Sciatic nerve (tissue), 2 donors: Measurements from ENCODE around the gene PTPRF. TPM values are rescaled to one million over a fixed set of nuclear protein-coding genes. Genes with fewer than 3 reads are reported as not detected.

Experiments
- ATAC-seq: fragments of 200-7000 bp; cut with Tn5 transposase; one replicate; pipeline ENCODE4 v1.9.1; 2020; ENCODE audit warnings: mild to moderate bottlenecking, moderate library complexity
- DNase-seq: peaks from one replicate; pipeline ENCODE4 v3.0.0-alpha.2; 2020; ENCODE audit warnings: low spot score
- intact Hi-C: fragments of 100-400 bp; cut with DNase I; formaldehyde crosslinking; loops from one replicate; pipeline ENCODE4 v1.14.2; 2022
- total RNA-seq: library from RNA; stranded (reverse); fragmentation: NEBNext Ultra II Directional; extraction: Animal tissue kit (Norgen Biotek cat#: 25700); gene quantifications from one replicate; pipeline ENCODE4 v1.2.1, GENCODE V29; 2021
- donor health status: DM: no; HTN: no; CAD: no.
- donor health status: DM: no; HTN: no; CAD: no.

The PTPRF gene
- total RNA-seq, 1 donor from 2014 or later: 180 TPM

DNA sequence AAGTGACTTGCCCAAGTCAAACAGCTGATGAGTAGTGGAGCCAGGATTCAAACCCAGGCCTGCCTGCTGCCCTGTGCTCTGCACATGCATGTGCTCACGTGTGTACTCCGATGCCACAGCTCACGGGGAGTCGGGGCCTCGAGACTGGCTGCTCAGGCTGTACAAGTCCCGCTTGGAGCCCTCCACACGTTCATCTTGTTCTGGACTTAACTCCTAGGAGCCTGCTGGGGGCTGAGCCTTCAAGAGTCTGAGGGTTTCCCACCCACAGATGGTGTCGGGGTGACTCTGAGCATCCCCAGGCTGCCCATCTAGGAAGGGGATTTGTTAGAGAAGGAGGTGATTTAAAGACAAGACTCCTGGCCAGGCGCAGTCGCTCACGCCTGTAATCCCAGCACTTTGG is 83.5 kb downstream of the PTPRF start:
- intact Hi-C loops: no loop called here
- no peak for ATAC-seq
- DNase-seq: no peak

DNA sequence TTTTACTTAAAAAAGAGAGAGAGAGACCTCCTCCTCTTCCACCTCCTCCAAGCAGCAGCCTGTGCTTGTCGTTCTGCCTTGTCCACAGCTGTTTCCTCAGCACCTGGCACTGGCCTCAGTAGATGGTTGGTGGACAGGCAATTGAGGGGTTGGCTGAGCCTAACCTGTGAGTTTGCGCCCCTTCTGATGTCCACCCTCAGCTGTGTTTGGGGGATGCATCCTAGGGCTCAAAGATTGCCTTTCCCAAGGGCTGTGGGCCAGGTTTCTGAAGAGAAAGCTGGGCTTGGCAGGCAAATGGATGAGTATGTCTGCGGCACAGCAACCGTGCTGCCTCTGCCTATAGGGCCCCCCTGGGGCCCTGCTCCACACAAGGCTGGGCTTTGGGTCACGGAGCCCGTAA is 84.2 kb downstream of the PTPRF start:
- intact Hi-C loops: no loop called here
- DNase-seq (no peak), ATAC-seq (no peak)

DNA sequence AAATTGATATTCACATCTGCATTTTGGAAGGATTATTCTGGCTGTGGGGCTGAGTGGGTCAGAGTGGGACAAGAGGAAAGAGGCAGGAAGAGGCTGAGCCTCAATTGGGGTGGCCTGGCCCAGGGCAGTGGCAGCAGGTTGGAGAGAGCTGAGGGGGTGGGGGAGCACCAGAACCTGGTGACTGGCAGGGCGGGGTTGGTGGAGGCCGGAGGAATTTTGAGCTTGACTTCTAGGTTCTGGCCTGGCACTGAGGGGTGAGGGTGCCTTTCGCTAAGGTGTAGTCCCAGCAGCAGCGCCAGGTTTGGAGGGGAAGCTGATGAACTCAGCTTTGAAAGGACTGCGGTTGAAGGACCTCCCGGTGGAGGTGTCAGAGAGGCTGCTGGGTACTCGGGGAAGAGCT is 85.7 kb downstream of the PTPRF start:
- ATAC-seq: no peak
- no peak for DNase-seq
- intact Hi-C loops: no loop called here

DNA sequence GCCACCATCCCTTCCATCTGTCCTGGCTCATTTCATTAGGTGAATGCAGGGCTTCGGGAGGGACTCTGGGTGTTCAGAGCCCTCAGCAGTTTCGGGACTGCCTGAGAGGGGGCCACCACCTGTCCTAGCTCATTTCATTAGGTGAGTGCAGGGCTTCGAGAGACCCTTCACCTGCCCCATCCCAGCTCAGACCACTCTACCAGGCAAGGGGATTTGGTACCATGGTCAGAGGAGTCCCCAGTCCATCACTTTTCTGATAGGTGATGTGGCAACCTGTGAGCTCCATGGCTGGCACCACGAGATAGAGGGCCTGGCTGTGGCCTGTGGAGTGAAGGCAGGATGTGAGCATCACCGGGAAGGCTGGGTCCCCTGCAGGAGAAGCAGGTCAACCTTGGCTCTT is 86.3 kb downstream of the PTPRF start:
- intact Hi-C loops: no loop called here

DNA sequence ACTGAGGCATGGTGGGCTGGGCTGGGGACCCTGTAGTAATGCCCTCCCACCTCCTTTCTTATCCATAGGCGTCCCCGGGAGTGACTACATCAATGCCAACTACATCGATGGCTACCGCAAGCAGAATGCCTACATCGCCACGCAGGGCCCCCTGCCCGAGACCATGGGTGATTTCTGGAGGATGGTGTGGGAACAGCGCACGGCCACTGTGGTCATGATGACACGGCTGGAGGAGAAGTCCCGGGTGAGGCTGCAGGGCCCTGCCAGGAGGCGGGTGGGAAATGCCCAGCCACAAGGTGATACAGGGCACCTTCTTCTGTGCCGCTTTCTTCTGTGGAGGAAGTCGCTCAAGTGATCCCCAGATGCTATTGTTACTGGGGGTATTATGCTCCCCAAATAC is 87.0 kb downstream of the PTPRF start:
- ATAC-seq (no peak), DNase-seq (no peak)
- intact Hi-C loops: no loop called here

More for the DNA sequence above, 86.3 kb downstream of the PTPRF start:
- no peak for DNase-seq
- ATAC-seq: no peak

DNA sequence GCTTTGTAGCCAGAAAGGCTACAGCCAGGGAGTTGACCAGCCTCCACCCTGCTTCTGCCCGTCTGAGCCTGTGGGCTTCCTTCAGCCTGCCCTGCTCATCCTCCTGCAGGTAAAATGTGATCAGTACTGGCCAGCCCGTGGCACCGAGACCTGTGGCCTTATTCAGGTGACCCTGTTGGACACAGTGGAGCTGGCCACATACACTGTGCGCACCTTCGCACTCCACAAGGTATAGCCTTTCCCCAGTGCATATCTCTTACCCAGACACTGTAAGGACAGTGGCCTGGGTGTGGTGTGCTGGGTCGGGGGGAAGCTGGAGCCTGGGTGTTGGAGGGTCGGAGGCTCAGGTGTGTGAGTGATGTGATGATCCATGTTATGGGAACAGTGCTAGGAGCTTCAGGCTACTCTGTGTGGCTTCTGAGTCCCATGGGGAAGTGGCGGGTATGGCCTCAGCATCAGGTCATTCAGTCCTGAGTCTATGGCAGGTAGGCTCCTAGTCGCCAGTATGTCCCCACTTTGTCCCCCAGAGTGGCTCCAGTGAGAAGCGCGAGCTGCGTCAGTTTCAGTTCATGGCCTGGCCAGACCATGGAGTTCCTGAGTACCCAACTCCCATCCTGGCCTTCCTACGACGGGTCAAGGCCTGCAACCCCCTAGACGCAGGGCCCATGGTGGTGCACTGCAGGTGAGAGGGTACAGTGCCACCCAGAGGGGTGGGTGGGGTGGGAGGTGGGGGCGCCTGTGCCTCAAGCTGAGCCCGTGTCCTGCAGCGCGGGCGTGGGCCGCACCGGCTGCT is 88.0 kb downstream of the PTPRF start:
- ATAC-seq: no peak
- intact Hi-C loops: no loop called here
- DNase-seq: no peak

DNA sequence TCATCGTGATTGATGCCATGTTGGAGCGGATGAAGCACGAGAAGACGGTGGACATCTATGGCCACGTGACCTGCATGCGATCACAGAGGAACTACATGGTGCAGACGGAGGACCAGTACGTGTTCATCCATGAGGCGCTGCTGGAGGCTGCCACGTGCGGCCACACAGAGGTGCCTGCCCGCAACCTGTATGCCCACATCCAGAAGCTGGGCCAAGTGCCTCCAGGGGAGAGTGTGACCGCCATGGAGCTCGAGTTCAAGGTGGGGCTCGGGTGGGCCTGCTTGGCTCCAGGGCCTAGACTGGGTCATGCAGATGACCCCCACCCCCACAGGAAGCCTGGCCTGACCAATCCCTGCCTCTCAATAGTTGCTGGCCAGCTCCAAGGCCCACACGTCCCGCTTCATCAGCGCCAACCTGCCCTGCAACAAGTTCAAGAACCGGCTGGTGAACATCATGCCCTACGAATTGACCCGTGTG is 88.7 kb downstream of the PTPRF start:
- intact Hi-C loops: no loop called here
- no peak for DNase-seq
- no peak for ATAC-seq

DNA sequence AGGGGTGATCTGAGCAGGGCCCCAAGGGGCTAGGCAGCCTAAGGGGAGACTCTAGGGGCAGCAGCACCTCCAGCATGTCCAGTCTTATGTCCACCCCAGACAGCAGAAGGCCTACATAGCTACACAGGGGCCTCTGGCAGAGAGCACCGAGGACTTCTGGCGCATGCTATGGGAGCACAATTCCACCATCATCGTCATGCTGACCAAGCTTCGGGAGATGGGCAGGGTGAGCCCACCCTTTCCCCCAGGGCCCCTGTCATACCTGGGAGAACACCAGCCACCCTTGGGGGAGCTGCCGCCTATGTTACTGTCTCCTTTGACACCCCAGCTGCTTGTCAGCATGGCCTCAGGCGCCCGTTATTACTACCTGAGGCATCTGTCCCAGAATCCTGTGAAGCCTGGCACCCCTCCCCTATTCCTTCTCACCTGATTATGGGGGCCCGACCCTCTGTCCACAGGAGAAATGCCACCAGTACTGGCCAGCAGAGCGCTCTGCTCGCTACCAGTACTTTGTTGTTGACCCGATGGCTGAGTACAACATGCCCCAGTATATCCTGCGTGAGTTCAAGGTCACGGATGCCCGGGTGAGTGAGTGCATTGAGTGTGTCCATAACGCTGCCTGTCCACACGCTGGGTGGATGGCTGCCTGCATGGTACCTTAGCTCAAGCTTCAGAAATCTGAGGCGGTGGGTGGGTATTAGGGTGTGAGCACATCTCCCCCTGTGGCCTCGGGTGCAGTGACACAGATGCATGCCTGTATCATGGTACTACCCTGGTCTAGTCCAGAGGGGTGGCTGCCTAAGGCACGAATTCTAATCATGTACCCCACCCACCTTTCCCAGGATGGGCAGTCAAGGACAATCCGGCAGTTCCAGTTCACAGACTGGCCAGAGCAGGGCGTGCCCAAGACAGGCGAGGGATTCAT is 89.6 kb downstream of the PTPRF start:
- intact Hi-C loops: no loop called here
- no peak for DNase-seq
- ATAC-seq: no peak

DNA sequence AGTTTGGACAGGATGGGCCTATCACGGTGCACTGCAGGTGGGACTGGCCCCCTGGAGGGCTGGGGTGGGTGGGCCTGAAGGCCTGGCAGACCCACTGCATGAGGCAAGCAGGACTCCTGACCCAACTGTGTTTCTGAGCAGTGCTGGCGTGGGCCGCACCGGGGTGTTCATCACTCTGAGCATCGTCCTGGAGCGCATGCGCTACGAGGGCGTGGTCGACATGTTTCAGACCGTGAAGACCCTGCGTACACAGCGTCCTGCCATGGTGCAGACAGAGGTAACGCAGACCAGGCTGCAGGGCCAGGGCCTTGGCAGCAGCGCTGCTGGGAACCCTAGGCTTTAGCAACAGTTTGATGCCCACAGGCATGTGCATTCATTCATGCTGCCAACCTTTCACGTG is 90.3 kb downstream of the PTPRF start:
- ATAC-seq (no peak), DNase-seq (no peak)
- intact Hi-C loops: no loop called here

DNA sequence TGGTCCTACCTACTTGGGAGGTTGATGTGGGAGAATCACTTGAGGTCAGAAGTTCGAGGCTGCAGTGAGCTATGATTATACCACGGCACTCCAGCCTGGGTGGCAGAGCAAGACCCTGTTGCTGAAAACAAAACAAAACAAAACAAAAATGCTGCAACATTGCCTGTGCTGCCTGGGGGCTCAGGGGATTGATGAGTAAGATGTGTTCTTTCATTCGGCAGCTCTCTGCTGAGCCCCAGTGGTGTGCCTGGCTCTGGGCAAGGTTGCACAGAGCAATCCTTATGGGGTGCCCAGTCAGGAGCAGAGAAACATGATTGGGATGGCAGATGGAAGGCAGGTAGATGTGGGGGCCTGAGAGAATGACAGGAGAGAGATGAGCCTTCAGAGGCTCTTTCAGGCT is 90.7 kb downstream of the PTPRF start:
- no peak for DNase-seq

DNA sequence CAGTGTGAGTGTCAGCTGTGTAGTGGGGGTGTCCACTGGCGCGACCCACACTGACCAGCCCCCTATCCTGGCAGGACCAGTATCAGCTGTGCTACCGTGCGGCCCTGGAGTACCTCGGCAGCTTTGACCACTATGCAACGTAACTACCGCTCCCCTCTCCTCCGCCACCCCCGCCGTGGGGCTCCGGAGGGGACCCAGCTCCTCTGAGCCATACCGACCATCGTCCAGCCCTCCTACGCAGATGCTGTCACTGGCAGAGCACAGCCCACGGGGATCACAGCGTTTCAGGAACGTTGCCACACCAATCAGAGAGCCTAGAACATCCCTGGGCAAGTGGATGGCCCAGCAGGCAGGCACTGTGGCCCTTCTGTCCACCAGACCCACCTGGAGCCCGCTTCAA is 91.2 kb downstream of the PTPRF start:
- intact Hi-C loops: no loop called here
- DNase-seq (no peak), ATAC-seq (peak; percentile 27)

More for the DNA sequence above, 90.7 kb downstream of the PTPRF start:
- no peak for ATAC-seq
- intact Hi-C loops: no loop called here

DNA sequence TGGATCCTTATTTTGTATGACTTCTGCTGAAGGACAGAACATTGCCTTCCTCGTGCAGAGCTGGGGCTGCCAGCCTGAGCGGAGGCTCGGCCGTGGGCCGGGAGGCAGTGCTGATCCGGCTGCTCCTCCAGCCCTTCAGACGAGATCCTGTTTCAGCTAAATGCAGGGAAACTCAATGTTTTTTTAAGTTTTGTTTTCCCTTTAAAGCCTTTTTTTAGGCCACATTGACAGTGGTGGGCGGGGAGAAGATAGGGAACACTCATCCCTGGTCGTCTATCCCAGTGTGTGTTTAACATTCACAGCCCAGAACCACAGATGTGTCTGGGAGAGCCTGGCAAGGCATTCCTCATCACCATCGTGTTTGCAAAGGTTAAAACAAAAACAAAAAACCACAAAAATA is 91.8 kb downstream of the PTPRF start:
- intact Hi-C loops: no loop called here
- DNase-seq (no peak), ATAC-seq (peak; percentile 32)

DNA sequence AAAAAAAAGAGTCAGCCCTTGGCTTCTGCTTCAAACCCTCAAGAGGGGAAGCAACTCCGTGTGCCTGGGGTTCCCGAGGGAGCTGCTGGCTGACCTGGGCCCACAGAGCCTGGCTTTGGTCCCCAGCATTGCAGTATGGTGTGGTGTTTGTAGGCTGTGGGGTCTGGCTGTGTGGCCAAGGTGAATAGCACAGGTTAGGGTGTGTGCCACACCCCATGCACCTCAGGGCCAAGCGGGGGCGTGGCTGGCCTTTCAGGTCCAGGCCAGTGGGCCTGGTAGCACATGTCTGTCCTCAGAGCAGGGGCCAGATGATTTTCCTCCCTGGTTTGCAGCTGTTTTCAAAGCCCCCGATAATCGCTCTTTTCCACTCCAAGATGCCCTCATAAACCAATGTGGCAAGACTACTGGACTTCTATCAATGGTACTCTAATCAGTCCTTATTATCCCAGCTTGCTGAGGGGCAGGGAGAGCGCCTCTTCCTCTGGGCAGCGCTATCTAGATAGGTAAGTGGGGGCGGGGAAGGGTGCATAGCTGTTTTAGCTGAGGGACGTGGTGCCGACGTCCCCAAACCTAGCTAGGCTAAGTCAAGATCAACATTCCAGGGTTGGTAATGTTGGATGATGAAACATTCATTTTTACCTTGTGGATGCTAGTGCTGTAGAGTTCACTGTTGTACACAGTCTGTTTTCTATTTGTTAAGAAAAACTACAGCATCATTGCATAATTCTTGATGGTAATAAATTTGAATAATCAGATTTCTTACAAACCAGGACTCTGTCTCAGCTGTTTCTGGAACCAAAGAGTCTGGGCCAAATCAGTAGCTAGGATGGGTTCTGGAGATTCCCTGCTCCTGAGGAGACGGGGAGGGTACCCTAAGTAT is 92.5 kb downstream of the PTPRF start:
- no peak for DNase-seq
- intact Hi-C loops: no loop called here
- ATAC-seq: peak; percentile 31

DNA sequence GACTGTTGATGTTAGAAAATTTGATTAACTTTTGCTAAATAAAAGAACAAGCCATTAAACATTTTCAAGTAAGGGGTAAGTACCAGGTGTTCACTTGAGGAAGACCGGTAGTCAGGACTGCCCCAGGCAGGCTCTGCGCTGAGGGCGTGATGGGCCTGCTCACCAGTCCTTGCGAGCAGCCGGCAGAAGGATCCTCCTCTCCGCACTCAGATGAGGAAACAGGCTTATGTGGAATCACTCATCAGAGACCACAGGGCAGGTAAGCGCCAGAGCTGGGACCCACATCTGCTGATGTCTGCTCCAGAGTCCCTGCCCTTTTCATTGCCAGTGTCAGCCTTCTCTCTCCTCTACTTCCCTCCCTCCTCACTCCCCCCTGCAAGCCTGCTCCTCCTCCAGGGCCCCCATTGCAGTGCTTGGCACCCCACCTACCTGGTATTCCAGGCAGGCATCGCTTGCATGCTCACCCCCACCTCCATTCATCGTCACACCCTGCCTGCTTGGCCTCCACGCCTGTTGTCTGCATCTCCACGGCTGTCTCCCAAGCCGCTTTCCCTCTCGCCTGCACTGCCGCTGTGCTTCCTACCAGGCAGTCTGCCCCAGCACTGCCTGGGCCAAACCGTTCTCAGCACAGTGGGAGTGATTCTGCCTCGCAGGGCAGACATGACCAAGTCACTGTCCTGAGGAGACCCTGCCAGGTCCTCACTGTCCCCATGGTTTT is 94.5 kb downstream of the PTPRF start:
- DNase-seq (no peak), ATAC-seq (no peak)
- intact Hi-C loops: no loop called here

DNA sequence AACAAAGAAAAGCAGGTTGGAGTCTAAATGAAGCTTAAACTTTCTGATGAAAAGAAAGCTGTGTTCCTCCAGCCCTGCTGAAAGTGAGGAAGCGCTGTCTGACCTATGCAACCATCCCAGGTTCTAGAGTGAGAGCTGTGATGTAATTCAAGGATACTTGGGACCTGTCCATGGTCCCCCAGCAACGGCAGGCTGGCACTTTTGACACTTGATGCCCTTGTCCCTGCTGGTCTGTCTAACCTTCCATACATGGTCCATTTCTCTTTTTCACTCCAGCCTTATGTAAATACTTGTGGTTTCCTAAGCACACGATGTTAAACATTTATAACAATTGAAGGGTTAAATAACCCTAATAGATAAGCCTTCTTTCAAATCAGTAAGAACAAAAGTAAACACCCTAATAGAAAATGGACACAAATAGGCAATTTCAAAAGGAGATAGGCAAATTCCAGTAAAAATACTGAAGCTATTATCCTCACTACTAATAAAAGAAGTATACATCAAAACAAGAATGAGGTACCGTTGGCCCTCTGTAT is 101.5 kb downstream of the PTPRF start:
- intact Hi-C loops: no loop called here
- ATAC-seq: no peak
- DNase-seq: no peak

DNA sequence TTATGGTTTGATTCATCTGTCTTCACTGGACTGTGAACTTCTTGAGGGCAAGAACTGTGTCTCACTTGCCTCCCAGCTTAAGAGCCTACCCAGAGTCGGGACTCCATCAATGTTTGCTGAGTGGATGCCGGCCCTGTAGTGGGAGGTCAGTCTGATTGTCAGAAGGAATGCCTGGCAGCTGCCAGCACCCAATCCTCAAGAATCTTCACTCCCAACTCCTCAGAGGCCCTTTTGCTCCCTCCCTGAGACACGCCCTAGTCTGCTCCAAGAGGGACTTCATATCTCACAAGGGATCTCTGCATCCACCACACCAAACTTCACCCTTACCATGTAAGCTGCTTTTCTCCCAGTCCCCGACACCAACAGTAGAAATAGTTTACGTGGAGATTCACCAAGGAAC is 104.0 kb downstream of the PTPRF start:
- ATAC-seq (no peak), DNase-seq (no peak)
- intact Hi-C loops: no loop called here

DNA sequence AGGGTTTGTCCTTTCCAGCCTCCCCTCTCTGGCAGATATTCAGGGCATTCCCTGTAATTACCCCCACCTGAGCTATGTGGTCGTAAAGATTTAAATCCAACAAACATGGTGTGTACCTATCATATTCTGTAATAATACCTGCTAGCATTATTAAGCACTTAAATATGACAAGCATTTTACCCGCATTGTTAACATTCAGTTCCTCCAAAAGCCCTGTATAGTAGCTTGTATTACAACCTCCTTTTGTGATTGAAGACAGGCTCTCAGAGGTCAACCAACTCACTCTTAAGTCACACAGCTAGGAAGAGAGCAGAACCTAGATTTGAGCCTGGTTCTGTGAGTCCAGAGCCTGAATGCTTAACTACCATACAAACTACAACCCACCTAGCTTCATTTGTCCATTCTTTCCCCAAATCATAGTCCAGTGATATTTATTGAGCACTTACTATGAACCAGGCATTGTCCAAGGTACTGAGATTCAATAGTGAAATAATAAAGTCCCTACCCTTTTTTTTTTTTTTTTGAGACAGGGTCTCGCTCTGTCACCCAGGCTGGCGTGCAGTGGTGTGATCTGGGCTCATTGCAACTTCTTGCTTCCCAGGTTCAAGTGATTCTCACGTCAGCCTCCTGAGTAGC is 105.4 kb downstream of the PTPRF start:
- DNase-seq (no peak), ATAC-seq (no peak)
- intact Hi-C loops: no loop called here

DNA sequence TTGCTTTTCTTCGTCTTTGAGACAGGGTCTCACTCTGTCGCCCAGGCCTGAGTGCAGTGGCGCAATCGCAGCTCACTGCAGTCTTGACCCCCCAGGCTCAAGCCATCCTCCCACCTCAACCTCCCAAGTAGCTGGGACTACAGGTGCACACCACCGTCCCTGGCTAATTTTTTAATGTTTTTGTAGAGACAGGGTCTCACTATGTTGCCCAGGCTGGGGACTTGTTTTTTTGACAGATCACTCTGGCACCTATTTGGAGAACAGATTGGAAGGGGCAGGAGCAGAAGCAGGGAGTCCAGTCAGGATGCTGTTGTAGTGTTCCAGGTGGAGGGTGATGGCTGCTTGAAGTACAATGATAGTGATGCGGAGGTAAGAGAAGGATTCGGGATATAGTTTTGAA is 106.6 kb downstream of the PTPRF start:
- no peak for DNase-seq
- ATAC-seq: no peak
- intact Hi-C loops: no loop called here
